Activated naive CD8-positive, alpha-beta T cell treated with anti-CD3 and anti-CD28 coated beads for 36 hours (primary cell): ENCODE data around the gene TSPO2. TPM values are rescaled to one million over a fixed set of nuclear protein-coding genes. Genes with fewer than 3 reads are reported as not detected.
A peak's percentile ranks its signal among the peaks of the same experiment; 100 is the strongest.

ENCODE experiments used
- DNase-seq: peaks from one replicate; pipeline ENCODE4 v3.0.0; 2021
- H3K27ac Mint-ChIP-seq: one replicate; pipeline ENCODE4 v1.8.0; 2022; ENCODE audit warnings: mild to moderate bottlenecking, moderate library complexity, mixed read lengths
- H3K27me3 Mint-ChIP-seq: one replicate; pipeline ENCODE4 v1.8.0; 2022; ENCODE audit warnings: mild to moderate bottlenecking, mixed read lengths
- H3K36me3 Mint-ChIP-seq: one replicate; pipeline ENCODE4 v1.8.0; 2021; ENCODE audit warnings: mild to moderate bottlenecking, mixed read lengths
- H3K4me1 Mint-ChIP-seq: one replicate; pipeline ENCODE4 v1.8.0; 2021; ENCODE audit warnings: mixed read lengths
- H3K4me3 Mint-ChIP-seq: one replicate; pipeline ENCODE4 v1.8.0; 2022; ENCODE audit warnings: mild to moderate bottlenecking, moderate library complexity, mixed read lengths
- H3K9me3 Mint-ChIP-seq: one replicate; pipeline ENCODE4 v1.8.0; 2022; ENCODE audit warnings: mixed read lengths
- total RNA-seq, 2 experiments: library from RNA; stranded (reverse); gene quantifications; one replicate each; pipeline ENCODE4 v1.2.3, GENCODE V29; 2021

Gene TSPO2
- total RNA-seq, 2 experiments from 2014 or later, result not detected

- H3K9me3 Mint-ChIP-seq, result no peaks in the 10 kb centered on the region
- H3K27ac Mint-ChIP-seq, result no peak within 1 kb of the TSS
- no peak within 1 kb of the TSS for H3K4me3 Mint-ChIP-seq
Observed at GRCh38 chr6:41039060-41039998, 2.9 kb upstream of the TSPO2 start, which contains the start of gene UNC5CL. UNC5CL (minus strand) TSS chr6:41039221; CDS start chr6:41035074, 4,147 bp downstream.

GRCh38 chr6:41040101-41040939 lies 1.9 kb upstream of the TSPO2 start:
- Mint-ChIP-seq H3K27me3 (no peaks in the 10 kb centered on the region), H3K9me3 (no peaks in the 10 kb centered on the region), H3K36me3 (no peaks in the 10 kb centered on the region), H3K27ac (no peak overlapping the region), H3K4me1 (peaks cover 5% of the 10 kb centered on the region), H3K4me3 (no peak overlapping the region)
- DNase-seq, result no peak

More at GRCh38 chr6:41039060-41039998, 2.9 kb upstream of the TSPO2 start, which contains the start of gene UNC5CL:
- peak; percentile 57 for DNase-seq
- no peaks in the 10 kb centered on the region for H3K36me3 Mint-ChIP-seq
- peaks cover 5% of the 10 kb centered on the region for H3K4me1 Mint-ChIP-seq
- no peaks in the 10 kb centered on the region for H3K27me3 Mint-ChIP-seq

- peaks cover 5% of the 10 kb centered on the region for H3K4me1 Mint-ChIP-seq
Observed at GRCh38 chr6:41040940-41041536, 1.2 kb upstream of the TSPO2 start.

GRCh38 chr6:41043151-41043550 lies 884 bp downstream of the TSPO2 start:
- H3K27me3 Mint-ChIP-seq, result no peaks in the 10 kb centered on the region
- no peak overlapping the region for H3K27ac Mint-ChIP-seq
- peaks cover 5% of the 10 kb centered on the region for H3K4me1 Mint-ChIP-seq
- H3K36me3 Mint-ChIP-seq, result no peaks in the 10 kb centered on the region
- no peaks in the 10 kb centered on the region for H3K9me3 Mint-ChIP-seq
- no peak overlapping the region for H3K4me3 Mint-ChIP-seq
- no peak for DNase-seq

More at GRCh38 chr6:41040940-41041536, 1.2 kb upstream of the TSPO2 start:
- Mint-ChIP-seq H3K9me3 (no peaks in the 10 kb centered on the region), H3K27me3 (no peaks in the 10 kb centered on the region), H3K36me3 (no peaks in the 10 kb centered on the region), H3K27ac (no peak overlapping the region), H3K4me3 (no peak overlapping the region)
- DNase-seq, result no peak

GRCh38 chr6:41045664-41046063 lies 3.4 kb downstream of the TSPO2 start:
- peaks cover 4% of the 10 kb centered on the region for H3K4me1 Mint-ChIP-seq
- no peaks in the 10 kb centered on the region for H3K9me3 Mint-ChIP-seq
- no peak overlapping the region for H3K4me3 Mint-ChIP-seq
- H3K27ac Mint-ChIP-seq, result no peak overlapping the region
- H3K27me3 Mint-ChIP-seq, result no peaks in the 10 kb centered on the region
- peaks cover 2% of the 10 kb centered on the region for H3K36me3 Mint-ChIP-seq
- DNase-seq, result no peak

GRCh38 chr6:41046084-41046483 lies 3.8 kb downstream of the TSPO2 start:
- H3K9me3 Mint-ChIP-seq, result no peaks in the 10 kb centered on the region
- H3K27me3 Mint-ChIP-seq, result no peaks in the 10 kb centered on the region
- no peak overlapping the region for H3K27ac Mint-ChIP-seq
- no peak for DNase-seq
- no peaks in the 10 kb centered on the region for H3K4me1 Mint-ChIP-seq
- H3K4me3 Mint-ChIP-seq, result no peak overlapping the region
- H3K36me3 Mint-ChIP-seq, result peaks cover 4% of the 10 kb centered on the region

GRCh38 chr6:41047306-41047705 lies 5.0 kb downstream of the TSPO2 start:
- Mint-ChIP-seq H3K27me3 (no peaks in the 10 kb centered on the region), H3K9me3 (no peaks in the 10 kb centered on the region), H3K36me3 (peaks cover 12% of the 10 kb centered on the region), H3K27ac (no peak overlapping the region), H3K4me3 (no peak overlapping the region), H3K4me1 (peaks cover 6% of the 10 kb centered on the region)
- no peak for DNase-seq

GRCh38 chr6:41047745-41048732 lies 5.8 kb downstream of the TSPO2 start:
- Mint-ChIP-seq H3K36me3 (peaks cover 12% of the 10 kb centered on the region), H3K27me3 (no peaks in the 10 kb centered on the region), H3K4me1 (peaks cover 12% of the 10 kb centered on the region), H3K27ac (no peak overlapping the region), H3K9me3 (no peaks in the 10 kb centered on the region), H3K4me3 (no peak overlapping the region)
- no peak for DNase-seq

- Mint-ChIP-seq H3K27ac (no peak overlapping the region), H3K36me3 (peaks cover 12% of the 10 kb centered on the region)
Observed at GRCh38 chr6:41049521-41049920, 7.3 kb downstream of the TSPO2 start.

GRCh38 chr6:41049955-41050354 lies 7.7 kb downstream of the TSPO2 start:
- DNase-seq, result no peak
- Mint-ChIP-seq H3K9me3 (no peaks in the 10 kb centered on the region), H3K36me3 (peaks cover 14% of the 10 kb centered on the region)

More at GRCh38 chr6:41049521-41049920, 7.3 kb downstream of the TSPO2 start:
- DNase-seq, result no peak
- Mint-ChIP-seq H3K4me3 (no peak overlapping the region), H3K27me3 (no peaks in the 10 kb centered on the region), H3K9me3 (no peaks in the 10 kb centered on the region), H3K4me1 (peaks cover 12% of the 10 kb centered on the region)

GRCh38 chr6:41050536-41050935 lies 8.3 kb downstream of the TSPO2 start:
- Mint-ChIP-seq H3K9me3 (no peaks in the 10 kb centered on the region), H3K27me3 (no peaks in the 10 kb centered on the region), H3K4me3 (no peak overlapping the region), H3K36me3 (peaks cover 15% of the 10 kb centered on the region), H3K4me1 (peaks cover 12% of the 10 kb centered on the region), H3K27ac (no peak overlapping the region)
- DNase-seq, result no peak

More at GRCh38 chr6:41049955-41050354, 7.7 kb downstream of the TSPO2 start:
- Mint-ChIP-seq H3K4me3 (no peak overlapping the region), H3K4me1 (peaks cover 12% of the 10 kb centered on the region), H3K27me3 (no peaks in the 10 kb centered on the region), H3K27ac (no peak overlapping the region)

GRCh38 chr6:41051873-41052272 lies 9.6 kb downstream of the TSPO2 start:
- no peak overlapping the region for H3K4me3 Mint-ChIP-seq
- no peaks in the 10 kb centered on the region for H3K27me3 Mint-ChIP-seq
- no peaks in the 10 kb centered on the region for H3K9me3 Mint-ChIP-seq
- peak overlapping the region; percentile 68 for H3K27ac Mint-ChIP-seq
- peaks cover 15% of the 10 kb centered on the region for H3K36me3 Mint-ChIP-seq
- peaks cover 12% of the 10 kb centered on the region for H3K4me1 Mint-ChIP-seq
- no peak for DNase-seq

- H3K27me3 Mint-ChIP-seq, result no peaks in the 10 kb centered on the region
- no peak within 1 kb of the TSS for H3K4me3 Mint-ChIP-seq
- peaks cover 12% of the 10 kb centered on the region for H3K4me1 Mint-ChIP-seq
- H3K36me3 Mint-ChIP-seq, result peaks cover 17% of the 10 kb centered on the region
- no peak for DNase-seq
- peak within 1 kb of the TSS; percentile 68 for H3K27ac Mint-ChIP-seq
- no peaks in the 10 kb centered on the region for H3K9me3 Mint-ChIP-seq
Observed at GRCh38 chr6:41053041-41053440, 10.8 kb downstream of the TSPO2 start, which contains the start of gene APOBEC2. APOBEC2 (plus strand) TSS chr6:41053202; CDS start chr6:41053348, 146 bp downstream.

- Mint-ChIP-seq H3K36me3 (peaks cover 17% of the 10 kb centered on the region), H3K4me1 (peaks cover 15% of the 10 kb centered on the region), H3K27ac (no peak overlapping the region), H3K9me3 (no peaks in the 10 kb centered on the region), H3K27me3 (no peaks in the 10 kb centered on the region), H3K4me3 (no peak overlapping the region)
- DNase-seq, result no peak
Observed at GRCh38 chr6:41054511-41054910, 12.2 kb downstream of the TSPO2 start.
